Measurements from ENCODE around the gene TATDN2. TPM values are rescaled to one million over a fixed set of nuclear protein-coding genes. Genes with fewer than 3 reads are reported as not detected.

TATDN2 gene
- total and polyA plus RNA-seq, 2 donors (not counting 3 experiments of a cell fraction or from before 2014, with no cell fraction given): 10.7 to 26.8 TPM

- CTCF ChIA-PET: no interaction called here
- TF ChIP-seq, protein P1, sequence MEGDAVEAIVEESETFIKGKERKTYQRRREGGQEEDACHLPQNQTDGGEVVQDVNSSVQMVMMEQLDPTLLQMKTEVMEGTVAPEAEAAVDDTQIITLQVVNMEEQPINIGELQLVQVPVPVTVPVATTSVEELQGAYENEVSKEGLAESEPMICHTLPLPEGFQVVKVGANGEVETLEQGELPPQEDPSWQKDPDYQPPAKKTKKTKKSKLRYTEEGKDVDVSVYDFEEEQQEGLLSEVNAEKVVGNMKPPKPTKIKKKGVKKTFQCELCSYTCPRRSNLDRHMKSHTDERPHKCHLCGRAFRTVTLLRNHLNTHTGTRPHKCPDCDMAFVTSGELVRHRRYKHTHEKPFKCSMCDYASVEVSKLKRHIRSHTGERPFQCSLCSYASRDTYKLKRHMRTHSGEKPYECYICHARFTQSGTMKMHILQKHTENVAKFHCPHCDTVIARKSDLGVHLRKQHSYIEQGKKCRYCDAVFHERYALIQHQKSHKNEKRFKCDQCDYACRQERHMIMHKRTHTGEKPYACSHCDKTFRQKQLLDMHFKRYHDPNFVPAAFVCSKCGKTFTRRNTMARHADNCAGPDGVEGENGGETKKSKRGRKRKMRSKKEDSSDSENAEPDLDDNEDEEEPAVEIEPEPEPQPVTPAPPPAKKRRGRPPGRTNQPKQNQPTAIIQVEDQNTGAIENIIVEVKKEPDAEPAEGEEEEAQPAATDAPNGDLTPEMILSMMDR (IDR thresholded peaks at IDR 0.05; ENCODE audit: extremely low read depth in 1 of 2, insufficient read depth in 1 of 2, low read depth in 1 of 2, low read length in 2 of 2): no peak
- TF ChIP-seq GATA2 (IDR thresholded peaks at IDR 0.05; ENCODE audit: insufficient read depth, insufficient read length, low read depth, low read length) (no peak), MYC (IDR thresholded peaks at IDR 0.05; ENCODE audit: low read depth, low read length) (no peak)
- TF ChIP-seq, protein P2, sequence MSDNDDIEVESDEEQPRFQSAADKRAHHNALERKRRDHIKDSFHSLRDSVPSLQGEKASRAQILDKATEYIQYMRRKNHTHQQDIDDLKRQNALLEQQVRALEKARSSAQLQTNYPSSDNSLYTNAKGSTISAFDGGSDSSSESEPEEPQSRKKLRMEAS (IDR thresholded peaks at IDR 0.05; ENCODE audit: insufficient read depth, insufficient read length): no peak
- dilution Hi-C loops (cut with MboI; ENCODE audit: extremely low pct_ligation_motif_present, low sequenced_read_pairs) (no loop called here), intact Hi-C loops (cut with micrococcal nuclease) (no loop called here)
- H3K4me1 ChIP-seq (ENCODE audit: control insufficient read depth, extremely low read depth, insufficient read depth, low read length): peaks cover 4% of the 10 kb centered on the region
- no peak overlapping the region for H2AFZ ChIP-seq (ENCODE audit: low read depth, low read length)
- POLR2A ChIA-PET: no interaction called here
- H3K9me3 ChIP-seq (replicated peaks; ENCODE audit: control insufficient read depth, insufficient read depth, low read length): no peaks in the 10 kb centered on the region
- no peak overlapping the region for H3K4me3 ChIP-seq (replicated peaks in 1 of 3; ENCODE audit: insufficient read depth in 1 of 3, low read depth in 1 of 3, low read length in 3 of 3)
- DNase-seq (ENCODE audit: low read depth, low spot score) (no peak), FAIRE-seq (no peak)
- no peaks in the 10 kb centered on the region for H3K9me1 ChIP-seq (replicated peaks; ENCODE audit: control insufficient read depth, extremely low read depth, insufficient read depth, low read length)
- no peak overlapping the region for H3K4me2 ChIP-seq (ENCODE audit: insufficient read depth, low read length)
- no TSS peak for BruUV-seq (replicated peaks)
- H4K20me1 ChIP-seq (replicated peaks; ENCODE audit: control insufficient read depth, extremely low read depth, insufficient read depth, low read length): no peaks in the 10 kb centered on the region
- H3K9ac ChIP-seq (replicated peaks; ENCODE audit: extremely low read depth, insufficient read depth, low read length): no peak overlapping the region
- no peaks in the 10 kb centered on the region for H3K36me3 ChIP-seq (ENCODE audit: control insufficient read depth in 2 of 2, extremely low read depth in 1 of 2, insufficient read depth in 2 of 2, low read length in 2 of 2)
- H3K27me3 ChIP-seq (ENCODE audit: control insufficient read depth in 2 of 2, insufficient read depth in 2 of 2, low read length in 2 of 2): no peaks in the 10 kb centered on the region
- no peaks in the 10 kb centered on the region for H3K79me2 ChIP-seq (ENCODE audit: control insufficient read depth, insufficient read depth, low read length)
- H3K27ac ChIP-seq (ENCODE audit: insufficient read depth, low read depth, low read length): no peak overlapping the region
Observed at GRCh38 chr3:10215578-10216368, 32.5 kb upstream of the TATDN2 start.

DNA sequence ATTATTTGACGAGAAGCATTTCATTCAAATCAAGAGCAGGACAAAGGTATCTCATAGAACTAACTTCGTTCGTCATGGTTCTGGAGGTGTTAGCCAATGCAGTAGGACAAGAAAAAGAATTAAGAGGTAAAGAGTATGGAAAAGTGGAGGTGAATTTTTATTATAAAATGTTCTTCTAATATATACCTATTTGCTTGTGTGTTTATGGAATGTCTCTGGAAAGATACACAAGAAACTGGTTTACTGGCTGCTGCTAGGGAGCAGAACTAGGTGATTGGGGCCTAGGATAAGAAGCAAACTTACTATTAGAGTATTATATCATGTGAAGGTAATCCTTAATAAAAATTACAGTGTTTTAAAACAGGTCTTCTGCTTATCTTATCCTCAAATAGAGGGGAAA, 30.9 kb upstream of the TATDN2 start:
- no peak overlapping the region for H3K4me3 ChIP-seq (replicated peaks in 1 of 3; ENCODE audit: insufficient read depth in 1 of 3, low read depth in 1 of 3, low read length in 3 of 3)
- H3K4me2 ChIP-seq (ENCODE audit: insufficient read depth, low read length): no peak overlapping the region
- H3K9me1 ChIP-seq (replicated peaks; ENCODE audit: control insufficient read depth, extremely low read depth, insufficient read depth, low read length): no peaks in the 10 kb centered on the region
- DNase-seq (ENCODE audit: low read depth, low spot score) (no peak), FAIRE-seq (no peak)
- no peaks in the 10 kb centered on the region for H3K79me2 ChIP-seq (ENCODE audit: control insufficient read depth, insufficient read depth, low read length)
- no peaks in the 10 kb centered on the region for H3K36me3 ChIP-seq (ENCODE audit: control insufficient read depth in 2 of 2, extremely low read depth in 1 of 2, insufficient read depth in 2 of 2, low read length in 2 of 2)
- ChIA-PET POLR2A (no interaction called here), CTCF (interaction anchor here (0.7 to 1.0 kb wide), 2 partner anchors 11 to 14 kb away, joined by 3 read pairs; no protein-coding TSS in a partner anchor)
- H2AFZ ChIP-seq (ENCODE audit: low read depth, low read length): no peak overlapping the region
- no peaks in the 10 kb centered on the region for H3K27me3 ChIP-seq (ENCODE audit: control insufficient read depth in 2 of 2, insufficient read depth in 2 of 2, low read length in 2 of 2)
- peaks cover 16% of the 10 kb centered on the region for H3K4me1 ChIP-seq (ENCODE audit: control insufficient read depth, extremely low read depth, insufficient read depth, low read length)
- no peaks in the 10 kb centered on the region for H3K9me3 ChIP-seq (replicated peaks; ENCODE audit: control insufficient read depth, insufficient read depth, low read length)
- H4K20me1 ChIP-seq (replicated peaks; ENCODE audit: control insufficient read depth, extremely low read depth, insufficient read depth, low read length): no peaks in the 10 kb centered on the region
- intact Hi-C loops (cut with micrococcal nuclease) (no loop called here), dilution Hi-C loops (cut with MboI; ENCODE audit: extremely low pct_ligation_motif_present, low sequenced_read_pairs) (no loop called here)
- TF ChIP-seq FOS (IDR thresholded peaks at IDR 0.05; ENCODE audit: borderline replicate concordance, insufficient read depth, low read length) (no peak), POLR2AphosphoS5 (IDR thresholded peaks at IDR 0.05; ENCODE audit: insufficient read depth, low read depth, low read length) (no peak), EZH2 (IDR thresholded peaks at IDR 0.05; ENCODE audit: borderline replicate concordance, low read depth, low read length, severe bottlenecking) (no peak), JUN (IDR thresholded peaks at IDR 0.05; ENCODE audit: borderline replicate concordance, insufficient read depth, insufficient read length, low read depth) (no peak), POLR2A (IDR thresholded peaks at IDR 0.05; ENCODE audit: low read depth, low read length) (no peak), MYC (IDR thresholded peaks at IDR 0.05; ENCODE audit: low read depth, low read length) (no peak), GATA2 (IDR thresholded peaks at IDR 0.05; ENCODE audit: insufficient read depth, insufficient read length, low read depth, low read length) (no peak)
- TF ChIP-seq, protein P2 (IDR thresholded peaks at IDR 0.05; ENCODE audit: insufficient read depth, insufficient read length): no peak
- TF ChIP-seq, protein P1 (IDR thresholded peaks at IDR 0.05; ENCODE audit: extremely low read depth in 1 of 2, insufficient read depth in 1 of 2, low read depth in 1 of 2, low read length in 2 of 2): no peak
- H3K27ac ChIP-seq (ENCODE audit: insufficient read depth, low read depth, low read length): no peak overlapping the region
- no peak overlapping the region for H3K9ac ChIP-seq (replicated peaks; ENCODE audit: extremely low read depth, insufficient read depth, low read length)
- BruUV-seq (replicated peaks): no TSS peak
